Central memory CD8-positive, alpha-beta T cell (primary cell): Measurements from ENCODE around the gene RAP1GAP2.
A peak's percentile ranks its signal among the peaks of the same experiment; 100 is the strongest.

Experiments
- ATAC-seq: fragments of 150-1000 bp; cut with Tn5 transposase; replicated peaks from 2 replicates; pipeline ENCODE4 v1.10.0; 2022; ENCODE audit warnings: mild to moderate bottlenecking, moderate FRiP score, moderate number of reproducible peaks; ENCODE audit not compliant: poor library complexity, severe bottlenecking; ENCODE audit errors: extremely low read depth
- DNase-seq, 2 donors: peaks; one replicate each; pipeline ENCODE4 v3.0.0; 2021; ENCODE audit warnings: low spot score in 2 of 2
- H3K27ac Mint-ChIP-seq: one replicate; pipeline ENCODE4 v1.8.0; 2022; ENCODE audit warnings: low read depth, mild to moderate bottlenecking, moderate library complexity, mixed read lengths
- H3K27me3 Mint-ChIP-seq: one replicate; pipeline ENCODE4 v1.8.0; 2022; ENCODE audit warnings: mixed read lengths
- H3K36me3 Mint-ChIP-seq: one replicate; pipeline ENCODE4 v1.8.0; 2022; ENCODE audit warnings: mild to moderate bottlenecking, moderate library complexity, mixed read lengths; ENCODE audit not compliant: insufficient read depth
- H3K4me1 Mint-ChIP-seq: one replicate; pipeline ENCODE4 v1.8.0; 2022; ENCODE audit warnings: mixed read lengths
- H3K4me3 Mint-ChIP-seq: one replicate; pipeline ENCODE4 v1.8.0; 2022; ENCODE audit warnings: mild to moderate bottlenecking, moderate library complexity, mixed read lengths
- H3K9me3 Mint-ChIP-seq: one replicate; pipeline ENCODE4 v1.8.0; 2022; ENCODE audit warnings: mixed read lengths

Gene RAP1GAP2

DNA sequence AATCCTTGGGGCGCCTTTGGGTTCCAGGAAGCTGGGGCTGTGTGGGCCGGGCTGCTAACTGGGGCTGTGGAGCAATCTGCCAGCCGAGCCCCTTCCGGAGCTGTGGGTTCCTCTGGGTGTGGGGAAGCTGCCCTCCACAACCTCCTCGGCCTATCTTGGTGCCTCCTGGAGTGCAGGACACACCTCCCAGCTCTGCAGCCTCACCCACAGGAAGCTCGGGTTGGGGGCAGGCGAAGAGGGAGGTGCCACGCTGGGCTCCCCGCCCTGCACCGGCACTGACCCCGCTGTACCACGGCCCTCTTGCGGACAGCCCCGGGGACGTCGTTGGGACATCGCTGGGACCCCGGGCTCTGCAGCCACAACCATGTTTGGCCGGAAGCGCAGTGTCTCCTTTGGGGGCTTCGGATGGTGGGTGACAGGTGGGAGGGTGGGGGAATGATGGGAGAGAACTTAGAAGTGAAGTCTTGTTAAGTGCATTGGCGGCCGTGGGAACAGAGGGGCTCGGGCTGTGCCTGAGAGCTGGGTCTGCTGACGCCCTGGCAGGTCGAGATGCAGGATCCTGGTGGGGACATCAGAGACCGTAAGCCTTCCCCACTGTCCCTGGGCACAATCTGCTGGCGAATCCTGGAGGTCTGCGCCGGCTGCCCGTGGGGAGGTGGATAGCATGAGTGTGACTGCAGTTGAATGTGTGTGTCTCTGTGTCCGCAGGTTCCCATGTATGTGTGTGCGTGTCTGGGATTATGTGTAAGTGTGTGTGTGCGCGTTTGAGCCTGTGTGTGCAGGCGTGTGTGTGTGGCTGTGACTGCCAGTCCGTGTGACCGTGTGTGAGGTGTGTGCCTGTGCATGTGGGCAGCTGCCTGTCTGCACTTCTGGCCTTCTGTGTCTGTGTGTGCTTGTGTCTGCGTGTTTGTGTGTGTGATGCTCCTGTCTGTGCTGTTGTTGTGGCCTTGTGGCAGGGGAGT, at the start of gene RAP1GAP2:
TSS of gene RAP1GAP2 (plus strand) at position 275 of the 962 bp plus-strand sequence. CDS start at position 365, 90 bp downstream.
- ATAC-seq (peak; percentile 79), DNase-seq (peak; percentile 62 to 80)
- no peaks in the 10 kb centered on the region for H3K27me3 Mint-ChIP-seq
- H3K36me3 Mint-ChIP-seq: peaks cover 35% of the 10 kb centered on the region
- H3K9me3 Mint-ChIP-seq: no peaks in the 10 kb centered on the region
- peaks cover 90% of the 10 kb centered on the region for H3K4me1 Mint-ChIP-seq
- peak within 1 kb of the TSS; percentile 88 for H3K4me3 Mint-ChIP-seq
- peak within 1 kb of the TSS; percentile 50 for H3K27ac Mint-ChIP-seq

DNA sequence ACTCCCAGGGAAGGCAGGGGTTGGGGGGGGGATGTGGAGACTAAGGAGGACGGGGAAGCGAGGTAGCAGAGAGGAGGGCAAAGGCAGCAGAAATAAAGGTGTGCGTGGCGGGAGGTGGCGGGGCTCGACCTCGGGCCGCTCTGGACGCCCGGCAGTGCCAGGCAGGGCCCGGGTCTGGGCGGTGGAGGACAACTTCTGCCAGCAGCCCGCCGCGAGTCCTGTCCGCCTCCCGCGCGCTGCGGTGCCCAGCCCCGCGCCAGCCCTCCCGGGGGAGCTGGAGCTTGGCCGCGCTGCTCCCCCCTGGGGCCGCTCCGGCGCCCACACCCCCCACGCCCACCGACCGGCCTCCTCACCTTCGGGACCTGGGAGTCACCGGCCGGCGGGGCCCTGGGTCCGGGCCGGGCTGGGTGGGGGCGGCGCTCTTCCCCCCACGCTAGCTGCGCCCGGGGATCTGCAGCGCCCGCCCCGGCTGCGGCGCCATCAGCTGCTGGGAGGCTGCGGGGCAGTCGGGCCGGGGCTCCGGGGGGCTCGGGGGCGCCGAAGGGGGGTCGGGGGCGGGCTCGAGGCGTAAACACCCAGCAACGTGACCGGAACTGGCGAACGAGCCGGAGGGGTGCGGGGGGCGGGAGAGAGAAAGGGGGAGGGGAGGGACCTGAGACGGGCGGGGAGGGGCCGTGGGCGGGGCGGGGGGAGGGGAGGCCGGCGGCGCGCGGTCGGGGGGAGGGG, 47.0 kb upstream of the RAP1GAP2 start, which contains the start of gene CCDC92B:
TSS of gene CCDC92B (minus strand) at position 595 of the 726 bp plus-strand sequence. CDS start 14,507 bp downstream, outside the sequence.
- DNase-seq (no peak), ATAC-seq (no peak)
- H3K4me3 Mint-ChIP-seq: no peak within 1 kb of the TSS
- no peaks in the 10 kb centered on the region for H3K9me3 Mint-ChIP-seq
- H3K4me1 Mint-ChIP-seq: no peaks in the 10 kb centered on the region
- H3K27ac Mint-ChIP-seq: no peak within 1 kb of the TSS
- H3K36me3 Mint-ChIP-seq: peaks cover 2% of the 10 kb centered on the region
- H3K27me3 Mint-ChIP-seq: peaks cover 64% of the 10 kb centered on the region

DNA sequence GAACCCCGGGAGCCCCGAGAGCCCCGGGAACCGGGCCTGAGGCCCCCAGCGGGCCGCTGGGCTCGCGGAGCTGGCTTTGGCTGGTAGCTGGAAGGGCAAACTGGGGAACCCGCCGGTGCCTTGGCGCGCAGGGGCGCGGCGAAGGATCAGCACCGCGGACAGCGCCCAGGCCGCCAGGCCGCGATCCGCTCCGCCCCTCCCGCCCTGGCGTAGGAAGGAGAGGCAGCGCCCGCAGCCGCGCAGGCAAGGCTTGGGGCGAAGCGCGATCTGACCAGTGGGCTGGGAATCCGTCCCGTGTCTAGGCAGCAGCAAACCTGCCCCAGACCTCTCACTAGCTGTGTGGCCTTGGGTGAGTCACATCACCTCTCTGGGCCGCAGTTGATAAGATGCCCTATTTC, 46.5 kb upstream of the RAP1GAP2 start:
- peak; percentile 89 for ATAC-seq

DNA sequence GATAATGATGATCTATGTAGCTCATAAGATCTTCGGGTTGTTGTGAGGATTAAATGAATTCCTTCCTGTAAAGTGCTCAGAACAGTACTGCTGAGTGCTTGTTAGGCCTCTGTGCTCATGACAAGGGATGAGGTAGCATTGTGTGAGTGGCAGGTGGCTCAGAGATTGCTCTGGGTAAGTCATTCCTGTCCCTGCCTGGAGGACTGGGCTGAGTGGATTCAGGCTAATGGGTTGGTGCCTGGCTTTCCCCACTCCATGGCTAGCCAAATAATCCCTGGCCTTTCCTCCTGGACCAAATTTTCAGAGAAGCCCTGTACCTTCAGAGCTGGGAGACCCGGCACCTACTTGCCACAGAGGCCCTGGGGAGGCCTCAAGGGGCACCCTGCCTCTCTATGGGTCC, 45.5 kb upstream of the RAP1GAP2 start:
- Mint-ChIP-seq H3K4me3 (no peak overlapping the region), H3K9me3 (no peaks in the 10 kb centered on the region), H3K36me3 (peaks cover 2% of the 10 kb centered on the region), H3K27me3 (peaks cover 53% of the 10 kb centered on the region), H3K4me1 (no peaks in the 10 kb centered on the region), H3K27ac (no peak overlapping the region)
- DNase-seq (no peak), ATAC-seq (no peak)

More for the DNA sequence above, 46.5 kb upstream of the RAP1GAP2 start:
- no peak overlapping the region for H3K4me3 Mint-ChIP-seq
- DNase-seq: peak; percentile 62 to 65
- H3K9me3 Mint-ChIP-seq: no peaks in the 10 kb centered on the region
- peaks cover 62% of the 10 kb centered on the region for H3K27me3 Mint-ChIP-seq
- H3K4me1 Mint-ChIP-seq: no peaks in the 10 kb centered on the region
- H3K36me3 Mint-ChIP-seq: peaks cover 2% of the 10 kb centered on the region
- H3K27ac Mint-ChIP-seq: no peak overlapping the region

DNA sequence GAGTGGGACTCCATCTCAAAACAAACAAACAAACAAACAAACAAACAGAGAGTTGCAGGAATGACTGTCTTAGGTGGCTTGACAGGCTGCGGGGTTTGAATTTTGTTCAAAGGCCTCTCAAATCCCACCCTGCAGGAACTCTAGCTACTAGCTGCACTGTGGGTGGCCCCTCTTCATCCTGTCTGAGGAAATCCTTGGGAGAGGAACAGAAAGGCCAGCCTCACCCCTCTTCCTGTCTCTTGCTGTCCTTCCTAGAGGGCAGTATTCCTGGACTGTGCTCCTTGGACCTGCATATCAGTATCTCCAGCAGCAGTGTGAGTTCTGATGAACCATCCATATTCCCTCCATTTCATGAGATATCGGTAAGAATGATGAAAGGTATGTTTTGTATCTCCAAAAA, 44.7 kb upstream of the RAP1GAP2 start:
- peaks cover 2% of the 10 kb centered on the region for H3K36me3 Mint-ChIP-seq
- peaks cover 53% of the 10 kb centered on the region for H3K27me3 Mint-ChIP-seq
- peaks cover 4% of the 10 kb centered on the region for H3K4me1 Mint-ChIP-seq
- H3K9me3 Mint-ChIP-seq: no peaks in the 10 kb centered on the region
- no peak overlapping the region for H3K4me3 Mint-ChIP-seq
- ATAC-seq (no peak), DNase-seq (no peak)
- no peak overlapping the region for H3K27ac Mint-ChIP-seq

DNA sequence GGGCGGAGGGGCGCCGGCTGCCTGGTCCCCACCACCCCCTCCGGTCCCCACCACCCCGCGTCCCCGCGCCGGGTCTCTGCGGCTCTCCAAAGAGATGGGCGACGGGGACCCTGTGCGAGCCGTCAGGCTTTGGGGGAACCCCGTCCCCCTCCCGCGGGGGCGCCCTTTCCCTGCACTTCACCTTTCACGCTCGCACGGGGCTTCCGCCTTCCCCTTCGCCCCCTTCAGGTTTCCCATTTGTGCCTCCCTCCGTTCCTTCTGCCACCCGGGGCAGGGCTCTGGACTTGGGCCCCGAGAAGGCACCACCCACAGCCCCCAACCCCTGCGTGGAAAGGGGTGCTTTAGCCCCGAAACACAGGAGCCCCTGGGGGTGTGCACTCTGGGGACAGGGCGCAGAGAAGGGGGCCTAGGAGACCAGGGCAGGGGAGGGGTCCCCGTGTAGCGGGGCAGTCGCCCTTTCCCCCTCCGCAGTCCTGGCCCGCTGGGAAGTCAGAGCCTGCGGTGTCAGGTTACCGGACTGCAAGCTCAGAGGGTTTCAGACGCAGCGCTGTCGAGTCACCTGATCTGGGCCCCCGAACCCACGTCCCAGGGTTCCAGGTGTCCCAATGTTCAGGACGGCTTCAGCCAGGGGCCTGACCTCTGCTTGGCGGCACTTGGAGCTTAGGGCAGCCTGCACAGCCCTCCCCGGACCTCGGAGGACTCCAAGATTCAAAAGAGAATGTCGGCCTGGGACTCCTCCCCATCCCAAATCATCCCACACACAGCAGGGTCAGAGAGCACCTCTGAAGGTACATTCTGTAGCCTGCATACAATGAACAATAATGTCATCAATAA, 40.1 kb upstream of the RAP1GAP2 start:
- DNase-seq (no peak), ATAC-seq (no peak)
- Mint-ChIP-seq H3K36me3 (no peaks in the 10 kb centered on the region), H3K4me3 (peak overlapping the region; percentile 59), H3K4me1 (peaks cover 5% of the 10 kb centered on the region), H3K9me3 (no peaks in the 10 kb centered on the region), H3K27ac (no peak overlapping the region), H3K27me3 (peaks cover 67% of the 10 kb centered on the region)

DNA sequence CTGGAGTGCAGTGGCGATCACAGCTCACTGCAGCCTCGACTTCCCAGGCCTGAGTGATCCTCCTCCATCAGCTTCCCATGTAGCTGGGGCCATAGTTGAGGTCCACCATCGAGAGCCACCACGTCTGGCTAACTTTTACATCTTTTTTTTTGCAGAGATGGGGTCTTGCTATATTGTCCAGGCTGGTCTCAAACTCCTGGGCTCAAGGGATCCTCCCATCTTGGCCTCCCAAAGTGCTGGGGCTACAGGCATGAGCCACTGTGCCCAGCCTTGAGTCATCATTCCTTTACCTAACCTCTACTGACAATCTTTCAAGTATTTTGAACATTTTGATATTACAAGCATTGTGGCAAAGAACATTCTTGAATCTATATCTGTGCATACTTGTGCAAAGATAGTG, 37.4 kb upstream of the RAP1GAP2 start:
- DNase-seq: no peak
- no peak overlapping the region for H3K4me3 Mint-ChIP-seq
- H3K36me3 Mint-ChIP-seq: no peaks in the 10 kb centered on the region
- no peak overlapping the region for H3K27ac Mint-ChIP-seq
- no peaks in the 10 kb centered on the region for H3K9me3 Mint-ChIP-seq
- peaks cover 5% of the 10 kb centered on the region for H3K4me1 Mint-ChIP-seq
- ATAC-seq: no peak
- H3K27me3 Mint-ChIP-seq: peaks cover 78% of the 10 kb centered on the region

DNA sequence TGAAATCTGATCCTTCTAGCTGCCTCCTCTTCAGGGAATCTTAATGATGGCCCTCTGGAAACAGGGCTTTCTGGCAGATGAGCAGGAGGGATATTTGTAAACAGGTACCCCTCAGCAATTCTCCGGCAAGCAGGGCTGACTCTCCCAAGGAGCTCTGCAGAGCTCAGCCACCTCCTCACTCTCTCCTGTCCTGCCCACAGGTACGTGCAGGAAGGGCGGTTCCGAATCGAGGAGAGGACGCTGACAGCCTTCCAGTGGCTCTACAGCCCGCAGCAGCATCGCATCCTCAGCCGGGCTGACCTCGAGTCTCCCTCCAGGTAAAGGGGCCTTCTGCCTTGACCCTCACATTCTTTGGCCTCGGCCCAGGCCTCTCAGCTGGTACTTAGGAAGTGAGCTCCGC, 26.1 kb upstream of the RAP1GAP2 start:
- Mint-ChIP-seq H3K9me3 (no peaks in the 10 kb centered on the region), H3K4me1 (no peaks in the 10 kb centered on the region), H3K4me3 (no peak overlapping the region), H3K36me3 (peaks cover 3% of the 10 kb centered on the region), H3K27ac (no peak overlapping the region), H3K27me3 (peaks cover 55% of the 10 kb centered on the region)
- DNase-seq (no peak), ATAC-seq (no peak)

DNA sequence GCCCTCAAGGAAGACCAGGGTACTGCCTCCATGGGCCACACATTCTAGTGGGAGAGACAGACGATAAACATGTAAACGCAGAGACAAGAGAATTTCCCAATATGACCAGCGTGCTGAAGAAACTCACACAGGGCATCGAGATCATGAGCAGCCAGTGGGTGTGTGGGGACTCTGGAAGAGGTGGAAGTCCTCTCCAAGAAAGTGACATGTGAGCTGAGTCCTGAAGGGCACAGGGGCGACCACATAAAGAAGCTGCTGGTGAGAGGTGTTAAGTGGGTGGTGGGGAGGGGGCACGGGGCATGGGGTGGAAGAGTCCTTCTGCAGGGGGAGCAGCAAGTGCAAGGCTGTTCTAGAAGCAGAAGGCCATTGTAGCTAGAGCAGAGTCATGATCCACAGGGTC, 21.0 kb upstream of the RAP1GAP2 start:
- Mint-ChIP-seq H3K36me3 (peaks cover 3% of the 10 kb centered on the region), H3K27me3 (peaks cover 60% of the 10 kb centered on the region), H3K4me1 (peaks cover 5% of the 10 kb centered on the region), H3K9me3 (no peaks in the 10 kb centered on the region), H3K27ac (no peak overlapping the region), H3K4me3 (peak overlapping the region; percentile 52)
- DNase-seq: no peak
- no peak for ATAC-seq

DNA sequence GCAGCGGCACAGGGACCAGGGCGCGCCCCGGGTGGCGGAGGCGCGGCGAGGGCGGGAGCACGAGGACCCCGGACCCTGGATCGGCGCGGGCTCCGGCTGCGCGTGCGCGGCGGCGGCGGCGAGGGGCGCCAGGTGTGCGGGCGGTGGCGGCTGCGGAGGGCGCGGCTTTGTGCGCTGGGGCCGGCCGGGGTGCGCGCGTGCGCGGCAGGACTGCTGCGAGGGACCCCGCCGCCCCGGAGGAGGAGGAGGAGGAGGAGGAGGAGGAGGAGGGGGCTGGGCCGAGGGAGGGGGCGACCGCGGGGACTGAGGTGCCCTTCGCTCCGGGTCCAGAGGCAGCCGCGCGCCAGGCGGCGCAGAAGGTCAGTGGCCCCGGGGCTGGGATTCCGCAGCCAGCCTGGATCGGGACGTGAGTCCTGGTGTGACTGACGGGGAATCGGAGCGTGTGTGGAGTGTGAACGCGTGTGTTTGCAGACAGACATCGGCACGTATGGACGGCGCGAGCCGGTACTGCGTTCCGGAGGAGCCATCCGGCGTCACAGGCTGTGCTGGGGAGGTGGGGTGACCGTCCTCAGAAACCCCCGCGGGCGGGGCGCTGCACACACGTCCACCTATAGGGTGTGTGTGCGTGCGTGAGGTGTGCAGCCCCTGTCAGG, 19.5 kb upstream of the RAP1GAP2 start:
- peaks cover 10% of the 10 kb centered on the region for H3K4me1 Mint-ChIP-seq
- peaks cover 3% of the 10 kb centered on the region for H3K36me3 Mint-ChIP-seq
- H3K9me3 Mint-ChIP-seq: no peaks in the 10 kb centered on the region
- H3K27ac Mint-ChIP-seq: no peak overlapping the region
- ATAC-seq (peak; percentile 54), DNase-seq (no peak)
- H3K4me3 Mint-ChIP-seq: peak overlapping the region; percentile 44
- H3K27me3 Mint-ChIP-seq: peaks cover 60% of the 10 kb centered on the region

DNA sequence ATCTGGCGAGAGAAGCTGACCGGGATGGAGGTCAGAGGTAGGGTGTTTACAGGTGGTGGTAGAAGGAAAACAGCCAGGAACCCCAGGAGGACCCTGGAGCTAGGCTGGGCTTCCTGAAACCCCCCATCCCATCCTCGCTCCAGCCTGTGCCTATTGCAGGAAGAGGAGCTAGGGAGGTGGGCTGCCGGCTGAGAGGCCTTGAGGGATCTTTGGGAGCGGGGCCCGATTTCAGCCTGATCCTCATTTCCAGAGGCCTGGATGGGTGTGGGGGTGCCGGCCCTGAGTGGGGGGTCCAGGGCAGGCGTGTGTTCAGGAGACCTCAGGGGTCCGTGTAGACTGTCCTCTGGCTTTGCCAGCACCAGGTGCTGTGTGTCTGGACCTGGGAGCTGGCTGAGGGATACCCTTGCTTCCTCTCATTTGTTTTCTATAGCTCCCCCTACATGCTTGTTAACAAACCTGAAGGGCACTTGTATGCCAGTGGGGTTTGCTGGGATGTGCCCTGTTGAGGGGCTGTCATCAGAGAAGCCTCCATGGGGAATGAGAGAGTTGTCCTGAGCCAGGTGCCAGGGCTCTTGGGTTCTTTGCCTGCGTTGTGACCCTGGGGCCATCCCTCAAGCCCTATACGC, 18.9 kb upstream of the RAP1GAP2 start:
- Mint-ChIP-seq H3K4me1 (peaks cover 10% of the 10 kb centered on the region), H3K9me3 (no peaks in the 10 kb centered on the region), H3K36me3 (peaks cover 3% of the 10 kb centered on the region), H3K27ac (no peak overlapping the region), H3K27me3 (peaks cover 57% of the 10 kb centered on the region), H3K4me3 (peak overlapping the region; percentile 44)
- DNase-seq: no peak
- no peak for ATAC-seq
